PC-9 (cell line): ENCODE results near the gene FCN3.

Experiments
- EZH2 ChIP-seq: fragments of 200-600 bp; sonication (generic); IDR thresholded peaks from 2 replicates; pipeline ENCODE4 v1.8.0; 2017; ENCODE audit warnings: antibody characterized with exemption, low read depth
- TF ChIP-seq, protein P1 (sequence below): fragments of 200-600 bp; sonication (generic); conservative IDR thresholded peaks from 2 replicates; pipeline ENCODE4 v1.6.1; 2017; ENCODE audit warnings: mixed run types, antibody characterized with exemption, mild to moderate bottlenecking, moderate library complexity

- TF ChIP-seq, protein P1, sequence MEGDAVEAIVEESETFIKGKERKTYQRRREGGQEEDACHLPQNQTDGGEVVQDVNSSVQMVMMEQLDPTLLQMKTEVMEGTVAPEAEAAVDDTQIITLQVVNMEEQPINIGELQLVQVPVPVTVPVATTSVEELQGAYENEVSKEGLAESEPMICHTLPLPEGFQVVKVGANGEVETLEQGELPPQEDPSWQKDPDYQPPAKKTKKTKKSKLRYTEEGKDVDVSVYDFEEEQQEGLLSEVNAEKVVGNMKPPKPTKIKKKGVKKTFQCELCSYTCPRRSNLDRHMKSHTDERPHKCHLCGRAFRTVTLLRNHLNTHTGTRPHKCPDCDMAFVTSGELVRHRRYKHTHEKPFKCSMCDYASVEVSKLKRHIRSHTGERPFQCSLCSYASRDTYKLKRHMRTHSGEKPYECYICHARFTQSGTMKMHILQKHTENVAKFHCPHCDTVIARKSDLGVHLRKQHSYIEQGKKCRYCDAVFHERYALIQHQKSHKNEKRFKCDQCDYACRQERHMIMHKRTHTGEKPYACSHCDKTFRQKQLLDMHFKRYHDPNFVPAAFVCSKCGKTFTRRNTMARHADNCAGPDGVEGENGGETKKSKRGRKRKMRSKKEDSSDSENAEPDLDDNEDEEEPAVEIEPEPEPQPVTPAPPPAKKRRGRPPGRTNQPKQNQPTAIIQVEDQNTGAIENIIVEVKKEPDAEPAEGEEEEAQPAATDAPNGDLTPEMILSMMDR: no peak
- TF ChIP-seq EZH2: no peak
Observed at GRCh38 chr1:27356277-27356618, 18.4 kb downstream of the FCN3 start.
